RWPE2 (cell line): Measurements from ENCODE around the gene KPNA6.
"Not testable (repeated sequence)": the region's sequence is repeated elsewhere in the genome, so short reads cannot be mapped to it uniquely, and the experiment has no call there.

Source experiments
- ATAC-seq: fragments of 200-7000 bp; cut with Tn5 transposase; 3 replicates; pipeline ENCODE4 v1.9.1; 2021; ENCODE audit warnings: low read depth
- DNase-seq: peaks from one replicate; pipeline ENCODE4 v3.0.0-alpha.2; 2020; ENCODE audit warnings: low spot score
- H3K27ac ChIP-seq: fragments of 450-650 bp; 2 replicates; pipeline ENCODE4 v1.5.1; 2017; ENCODE audit warnings: mild to moderate bottlenecking; ENCODE audit not compliant: poor library complexity, severe bottlenecking
- H3K27me3 ChIP-seq: fragments of 250-450 bp; sonication (Bioruptor Pico); 2 replicates; pipeline ENCODE4 v1.5.1; 2021; ENCODE audit warnings: mild to moderate bottlenecking, moderate library complexity; ENCODE audit not compliant: insufficient read depth, poor library complexity, severe bottlenecking
- H3K36me3 ChIP-seq: fragments of 250-450 bp; sonication (Bioruptor Pico); 2 replicates; pipeline ENCODE4 v1.5.1; 2020; ENCODE audit warnings: low read depth, mild to moderate bottlenecking, moderate library complexity
- H3K4me1 ChIP-seq: fragments of 250-450 bp; sonication (Bioruptor Pico); 2 replicates; pipeline ENCODE4 v1.5.1; 2021; ENCODE audit warnings: mild to moderate bottlenecking, moderate library complexity; ENCODE audit not compliant: insufficient read depth, poor library complexity, severe bottlenecking
- H3K4me3 ChIP-seq: fragments of 250-450 bp; sonication (Bioruptor Pico); 2 replicates; pipeline ENCODE4 v1.5.1; 2021; ENCODE audit warnings: mild to moderate bottlenecking, moderate library complexity; ENCODE audit not compliant: severe bottlenecking
- H3K9me3 ChIP-seq: fragments of 250-450 bp; sonication (Bioruptor Pico); 2 replicates; pipeline ENCODE4 v1.5.1; 2021; ENCODE audit warnings: mild to moderate bottlenecking, moderate library complexity; ENCODE audit not compliant: severe bottlenecking
- CTCF ChIP-seq: fragments of 450-650 bp; IDR thresholded peaks from one replicate; pipeline ENCODE4 v1.5.1; 2017; ENCODE audit warnings: mild to moderate bottlenecking, moderate library complexity; ENCODE audit not compliant: poor library complexity, severe bottlenecking

The KPNA6 gene

GRCh38 chr1:32111040-32111623 is 3.3 kb downstream of the KPNA6 start:
- no peaks in the 10 kb centered on the region for H3K27me3 ChIP-seq
- H3K4me1 ChIP-seq: no peaks in the 10 kb centered on the region
- DNase-seq (no peak), ATAC-seq (no peak)
- no peaks in the 10 kb centered on the region for H3K9me3 ChIP-seq
- H3K27ac ChIP-seq: no peak overlapping the region
- TF ChIP-seq CTCF: no peak
- H3K4me3 ChIP-seq: no peak overlapping the region
- peaks cover 24% of the 10 kb centered on the region for H3K36me3 ChIP-seq

DNA sequence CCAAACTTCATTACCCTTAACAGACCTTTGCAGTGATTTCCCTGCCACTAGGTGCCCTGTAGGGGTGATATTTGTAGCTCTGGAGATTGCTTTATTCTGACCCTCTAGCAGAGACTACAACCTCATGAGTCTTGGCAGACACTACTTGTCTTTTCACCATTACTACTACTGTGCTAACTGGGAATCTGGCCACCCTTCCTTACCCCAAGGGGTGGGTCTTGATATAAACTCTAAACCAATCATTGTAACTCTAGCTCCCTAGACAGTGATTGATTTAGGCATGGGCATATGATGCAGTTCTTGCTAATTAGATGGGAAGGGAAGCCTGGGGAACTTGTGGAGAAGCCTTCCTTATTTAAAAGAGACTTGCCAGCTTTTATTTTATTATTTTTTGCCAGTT is 3.9 kb downstream of the KPNA6 start:
- no peak overlapping the region for H3K4me3 ChIP-seq
- H3K36me3 ChIP-seq: peaks cover 28% of the 10 kb centered on the region
- no peaks in the 10 kb centered on the region for H3K27me3 ChIP-seq
- DNase-seq (no peak), ATAC-seq (no peak)
- no peak for TF ChIP-seq CTCF
- no peak overlapping the region for H3K27ac ChIP-seq
- H3K4me1 ChIP-seq: peaks cover 6% of the 10 kb centered on the region
- H3K9me3 ChIP-seq: no peaks in the 10 kb centered on the region

DNA sequence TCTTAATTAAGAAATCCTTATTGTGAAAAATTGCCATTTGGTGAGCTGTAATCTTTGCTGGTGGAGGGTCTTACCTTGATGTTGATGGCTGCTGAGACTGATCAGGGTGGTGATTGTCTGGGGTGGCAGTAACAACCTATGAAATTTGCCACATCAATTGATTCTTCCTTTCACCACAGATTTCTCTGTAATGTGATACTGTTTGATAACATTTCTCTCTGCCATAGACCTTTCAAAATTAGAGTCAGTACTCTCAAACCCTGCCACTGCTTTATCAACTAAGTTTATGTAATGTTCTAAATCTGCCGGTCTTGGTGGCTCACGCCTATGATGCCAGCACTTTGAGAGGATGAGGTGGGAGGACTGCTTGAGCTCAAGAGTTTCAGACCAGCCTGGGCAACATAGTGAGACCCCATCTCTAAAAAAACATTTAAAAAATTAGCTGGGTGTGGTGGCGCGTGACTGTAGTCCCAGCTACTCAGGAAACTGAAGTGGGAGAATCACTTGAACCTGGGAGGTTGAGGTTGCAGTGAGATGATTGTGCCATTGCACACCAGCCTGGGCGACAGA is 5.0 kb downstream of the KPNA6 start:
- Histone ChIP-seq H3K27me3 (no peaks in the 10 kb centered on the region), H3K9me3 (no peaks in the 10 kb centered on the region), H3K4me1 (peaks cover 7% of the 10 kb centered on the region), H3K27ac (no peak overlapping the region), H3K4me3 (no peak overlapping the region), H3K36me3 (peaks cover 29% of the 10 kb centered on the region)
- no peak for TF ChIP-seq CTCF
- DNase-seq: no peak
- ATAC-seq: no peak

- not testable (repeated sequence) for H3K27ac ChIP-seq, ATAC-seq, H3K4me3 ChIP-seq, H3K27me3 ChIP-seq, H3K9me3 ChIP-seq, DNase-seq, H3K4me1 ChIP-seq
- peaks cover 29% of the 10 kb centered on the region for H3K36me3 ChIP-seq
Observed at GRCh38 chr1:32113436-32113835, 5.6 kb downstream of the KPNA6 start.

DNA sequence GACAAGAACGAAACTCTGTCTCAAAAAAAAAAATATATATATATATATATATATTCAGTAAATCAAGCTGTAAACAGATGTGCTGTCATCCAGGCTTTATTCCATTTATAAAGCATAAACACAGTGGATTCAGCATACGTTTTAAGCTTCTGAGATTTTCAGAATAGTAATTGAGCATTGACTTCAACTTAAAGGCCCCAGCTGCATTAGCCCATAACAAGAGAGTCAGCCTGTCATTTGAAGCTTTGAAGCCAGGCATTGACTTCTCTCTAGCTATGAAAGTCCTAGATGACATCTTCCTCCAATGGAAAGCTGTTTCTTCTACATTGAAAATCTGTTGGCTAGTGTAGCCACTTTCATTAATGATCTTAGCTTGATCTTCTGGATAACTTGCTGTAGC is 6.6 kb downstream of the KPNA6 start:
- Histone ChIP-seq H3K9me3 (no peaks in the 10 kb centered on the region), H3K36me3 (peaks cover 29% of the 10 kb centered on the region), H3K4me3 (no peak overlapping the region), H3K4me1 (peaks cover 7% of the 10 kb centered on the region), H3K27ac (no peak overlapping the region), H3K27me3 (no peaks in the 10 kb centered on the region)
- TF ChIP-seq CTCF: no peak
- DNase-seq (no peak), ATAC-seq (no peak)
